ENCODE data around the gene SH3PXD2A. TPM values are rescaled to one million over a fixed set of nuclear protein-coding genes. Genes with fewer than 3 reads are reported as not detected.

The SH3PXD2A gene
- total RNA-seq, 1 donor from 2014 or later: 28.7 TPM

- DNase-seq (ENCODE audit: missing footprints) (no peak), ATAC-seq (no peak)
- intact Hi-C loops (cut with DNase I): no loop called here
Observed at GRCh38 chr10:103680869-103681236, 174.5 kb downstream of the SH3PXD2A start.

DNA sequence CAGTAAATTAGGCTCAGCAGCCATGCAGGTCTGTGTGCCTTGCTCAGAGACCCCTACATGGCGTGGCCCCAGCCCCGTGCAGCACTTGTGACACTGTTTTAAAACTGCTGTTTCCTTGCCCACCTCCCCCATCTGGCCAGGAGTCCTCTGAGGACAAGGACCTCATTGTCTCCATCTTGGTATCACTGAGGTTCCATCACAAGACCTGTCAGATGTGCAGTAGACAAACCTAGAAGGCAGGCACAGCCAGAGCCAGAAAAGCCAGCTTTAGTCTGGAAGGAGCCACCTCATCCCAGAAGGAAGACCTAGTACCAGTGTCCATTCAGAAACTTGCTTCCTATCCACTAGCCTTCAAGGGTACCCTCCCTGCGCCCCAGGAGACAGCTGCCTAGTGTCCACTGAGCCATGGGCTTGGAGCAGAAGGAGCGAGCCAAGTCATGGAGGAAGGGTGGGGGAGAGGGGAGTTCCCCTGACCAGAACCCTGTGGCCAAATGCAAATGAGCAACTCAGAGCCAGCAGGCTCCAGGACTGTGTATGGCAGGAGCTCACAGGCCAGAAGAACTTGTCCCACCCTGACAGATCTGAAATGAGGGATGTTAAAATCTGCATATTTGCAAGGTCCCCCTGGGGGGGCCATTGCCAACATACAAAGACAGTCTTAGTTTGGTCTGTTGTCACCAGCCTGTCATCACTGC lies 176.1 kb downstream of the SH3PXD2A start:
- DNase-seq (ENCODE audit: missing footprints) (no peak), ATAC-seq (no peak)
- intact Hi-C loops (cut with DNase I): no loop called here

DNA sequence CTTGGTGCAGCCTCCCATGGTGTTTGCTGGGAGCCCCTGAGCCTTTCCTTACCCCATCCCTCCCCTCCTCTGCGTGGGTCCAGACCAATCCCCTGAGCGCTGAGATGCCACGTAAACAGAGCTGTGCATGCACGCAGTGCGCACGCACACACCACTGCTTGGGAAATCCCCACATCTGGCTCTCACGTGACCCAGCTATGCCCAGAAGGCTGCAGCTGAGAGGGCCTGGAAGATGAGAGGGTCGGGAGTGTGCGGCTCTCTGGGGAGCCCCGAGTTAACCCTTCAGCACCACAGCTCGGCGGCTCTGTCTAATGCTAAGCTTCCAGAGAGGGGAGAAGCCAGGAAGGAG lies 177.2 kb downstream of the SH3PXD2A start:
- ATAC-seq (peak; percentile 87), DNase-seq (ENCODE audit: missing footprints) (peak; percentile 89)
- intact Hi-C loops (cut with DNase I): no loop called here

DNA sequence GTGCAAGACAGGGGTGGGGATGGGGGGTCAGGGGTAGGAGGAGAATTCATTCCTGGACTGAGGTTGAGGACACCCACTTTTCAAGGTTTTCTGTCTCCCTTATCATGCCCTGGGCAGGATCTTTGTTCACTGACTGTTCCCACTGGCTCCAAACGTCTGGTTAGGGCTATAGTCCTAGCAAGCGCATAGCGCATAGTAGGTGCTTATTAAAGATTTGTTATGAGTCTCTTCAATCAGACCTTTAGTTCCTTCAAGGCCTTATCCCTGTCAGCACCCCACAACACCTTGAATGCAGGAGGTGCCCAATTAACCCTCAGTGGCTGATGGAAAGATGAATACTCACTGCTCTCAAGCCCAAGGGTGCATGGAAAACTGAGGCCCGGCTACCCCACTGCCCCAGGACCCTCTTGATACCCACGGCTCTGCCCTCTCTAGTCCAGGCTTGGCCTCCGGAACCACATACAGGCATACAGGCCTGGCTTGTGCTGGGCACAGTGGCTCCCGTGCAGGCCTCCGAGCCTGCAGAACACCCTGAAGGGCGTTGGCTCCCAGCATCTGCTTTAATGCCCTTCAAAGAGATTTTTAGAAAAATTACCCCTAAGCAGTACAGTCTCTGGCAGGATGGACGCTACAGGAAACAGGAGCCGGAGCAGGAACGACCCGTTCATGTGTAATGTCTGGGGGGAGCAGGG lies 177.7 kb downstream of the SH3PXD2A start:
- ATAC-seq (no peak), DNase-seq (ENCODE audit: missing footprints) (no peak)
- intact Hi-C loops (cut with DNase I): no loop called here

DNA sequence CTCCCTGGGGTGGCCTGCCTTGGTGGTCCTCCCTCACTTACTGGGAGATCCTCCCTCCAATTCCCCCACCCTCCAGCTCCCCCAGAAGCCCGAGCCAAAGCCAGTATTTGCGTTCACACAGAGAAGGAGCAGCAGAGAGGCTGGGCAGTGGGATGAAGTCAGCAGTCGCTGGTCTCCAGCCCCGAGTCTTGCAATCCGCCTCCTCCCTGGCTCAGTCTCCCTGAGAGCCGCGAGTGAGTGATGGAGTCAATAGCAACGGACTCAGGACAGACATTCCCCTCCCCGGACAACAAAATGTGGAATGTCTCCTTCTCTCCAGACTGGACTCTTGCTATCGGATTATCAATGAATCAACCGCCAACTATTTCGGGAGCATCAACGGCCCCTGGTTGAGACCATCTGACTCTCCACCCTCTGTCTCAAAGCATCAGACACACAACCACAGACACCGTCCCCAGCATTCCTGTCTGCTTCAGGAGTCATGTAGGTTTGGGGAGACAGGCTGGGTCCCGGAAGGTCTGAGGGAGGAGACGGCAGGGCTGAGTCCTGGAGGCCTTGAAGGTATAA lies 178.4 kb downstream of the SH3PXD2A start:
- ATAC-seq (peak; percentile 53), DNase-seq (ENCODE audit: missing footprints) (no peak)
- intact Hi-C loops (cut with DNase I): no loop called here

- no peak for ATAC-seq
- no peak for DNase-seq (ENCODE audit: missing footprints)
- intact Hi-C loops (cut with DNase I): no loop called here
Observed at GRCh38 chr10:103676058-103676785, 179.2 kb downstream of the SH3PXD2A start.

- intact Hi-C loops (cut with DNase I): no loop called here
Observed at GRCh38 chr10:103673606-103674005, 181.8 kb downstream of the SH3PXD2A start.

DNA sequence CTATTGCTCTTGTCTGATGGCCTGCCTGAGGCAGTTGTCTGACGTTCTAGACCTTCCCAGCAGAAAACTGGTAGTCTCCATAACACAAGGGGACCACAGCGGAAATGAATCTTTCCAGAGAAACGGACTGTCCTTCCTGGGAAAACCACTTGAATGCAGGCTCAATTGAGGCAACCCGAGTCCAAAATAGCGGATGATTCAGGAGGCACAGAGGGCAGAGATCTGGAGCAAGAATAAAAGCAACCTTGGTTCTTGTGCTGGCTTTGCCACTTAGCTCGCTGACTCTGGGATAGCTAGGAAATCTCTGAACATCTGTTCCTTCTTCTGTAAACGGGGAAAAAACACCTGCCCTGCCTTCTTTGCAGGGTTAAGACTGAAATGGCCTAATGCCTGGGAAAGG lies 183.0 kb downstream of the SH3PXD2A start:
- ATAC-seq: no peak
- DNase-seq (ENCODE audit: missing footprints): no peak
- intact Hi-C loops (cut with DNase I): no loop called here

More at GRCh38 chr10:103673606-103674005, 181.8 kb downstream of the SH3PXD2A start:
- ATAC-seq (no peak), DNase-seq (ENCODE audit: missing footprints) (no peak)

DNA sequence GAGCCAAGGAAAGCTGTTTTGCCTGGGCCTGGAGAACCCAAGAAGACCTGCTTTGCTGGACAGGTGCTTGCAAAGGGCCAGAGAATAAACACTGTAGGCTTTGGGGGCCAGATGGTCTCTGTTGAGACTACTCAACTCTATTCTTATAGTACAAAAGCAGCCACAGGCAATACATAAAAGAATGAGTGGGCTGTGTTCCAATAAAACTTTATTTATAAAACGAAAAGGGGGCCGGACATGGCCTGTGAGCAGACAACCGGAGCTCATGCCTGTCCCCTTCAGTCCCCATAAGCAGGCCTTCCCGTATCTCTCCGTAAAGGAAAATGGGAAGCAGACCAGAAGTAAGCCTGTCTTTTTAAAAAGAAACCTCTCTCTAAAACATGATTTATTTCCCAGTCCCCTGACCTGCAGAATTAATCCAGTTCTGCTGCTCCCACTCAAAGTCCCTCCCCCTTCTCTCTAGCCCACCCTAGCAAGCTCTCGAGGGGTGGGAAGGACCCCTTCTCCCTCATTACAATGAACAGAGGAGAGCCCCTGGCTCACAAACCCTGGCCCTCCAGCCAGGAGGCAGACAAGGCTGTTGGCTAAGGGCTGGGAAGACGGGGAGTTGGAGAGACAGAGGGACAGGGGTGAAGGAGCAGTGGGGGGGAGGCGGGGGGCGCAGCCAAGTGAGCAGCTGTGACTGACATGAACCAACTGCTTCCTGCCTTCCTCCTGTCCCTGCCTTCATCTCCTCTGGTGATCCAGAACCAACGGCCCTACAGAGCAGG lies 184.1 kb downstream of the SH3PXD2A start:
- no peak for ATAC-seq
- intact Hi-C loops (cut with DNase I): no loop called here
- no peak for DNase-seq (ENCODE audit: missing footprints)

DNA sequence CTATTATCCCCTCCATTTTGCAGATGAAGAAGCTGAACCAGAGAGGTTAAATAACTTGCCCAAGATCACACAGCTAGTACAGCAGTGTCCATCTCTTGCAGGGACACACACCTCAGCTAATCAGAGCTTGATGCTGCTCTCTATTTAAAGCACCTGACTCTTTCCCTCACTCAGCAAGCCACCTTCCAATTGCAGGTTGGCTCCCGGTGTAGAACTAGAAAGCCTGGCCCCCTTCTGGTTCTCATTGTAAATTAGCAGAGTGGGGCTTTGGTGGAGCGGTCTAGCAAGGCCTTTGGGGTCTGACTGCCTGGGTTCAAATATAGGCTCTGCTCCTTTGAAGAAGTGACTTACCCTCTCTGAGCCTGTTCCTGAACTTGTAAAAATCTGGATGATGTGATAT lies 185.4 kb downstream of the SH3PXD2A start:
- no peak for ATAC-seq
- intact Hi-C loops (cut with DNase I): no loop called here
- no peak for DNase-seq (ENCODE audit: missing footprints)

DNA sequence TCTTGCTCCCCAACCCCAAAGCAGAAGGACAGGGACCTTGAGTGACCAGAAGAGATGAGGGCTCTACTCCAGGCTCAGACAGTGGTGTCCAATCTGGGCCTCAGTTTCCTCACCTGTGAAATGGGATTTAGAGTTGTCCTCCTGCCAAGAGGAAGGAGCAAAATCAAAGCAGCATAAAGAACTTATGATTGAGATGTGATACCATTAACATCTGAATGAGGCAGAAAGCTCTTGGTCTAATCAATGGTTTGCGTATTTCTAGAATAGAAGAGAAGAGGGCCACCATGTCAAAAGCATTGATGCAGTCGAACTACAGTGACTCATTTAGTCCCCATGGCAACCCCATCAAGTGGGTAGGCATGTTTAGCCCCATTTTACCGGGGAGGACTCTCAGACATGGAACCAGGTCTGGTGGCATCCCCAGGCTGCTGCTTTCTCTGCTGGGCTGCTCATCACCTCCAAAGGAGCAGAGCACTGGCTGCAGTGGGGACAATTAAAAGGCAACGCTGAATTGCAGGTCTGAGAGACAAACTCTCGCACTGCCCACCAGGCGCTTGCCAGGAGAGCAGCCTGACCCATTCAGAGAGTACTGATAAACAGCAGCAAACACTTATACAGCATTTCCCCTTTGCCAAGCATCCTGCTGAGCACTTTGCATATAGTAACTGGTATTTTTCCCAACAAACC lies 186.0 kb downstream of the SH3PXD2A start:
- no peak for ATAC-seq
- intact Hi-C loops (cut with DNase I): no loop called here
- DNase-seq (ENCODE audit: missing footprints): no peak

DNA sequence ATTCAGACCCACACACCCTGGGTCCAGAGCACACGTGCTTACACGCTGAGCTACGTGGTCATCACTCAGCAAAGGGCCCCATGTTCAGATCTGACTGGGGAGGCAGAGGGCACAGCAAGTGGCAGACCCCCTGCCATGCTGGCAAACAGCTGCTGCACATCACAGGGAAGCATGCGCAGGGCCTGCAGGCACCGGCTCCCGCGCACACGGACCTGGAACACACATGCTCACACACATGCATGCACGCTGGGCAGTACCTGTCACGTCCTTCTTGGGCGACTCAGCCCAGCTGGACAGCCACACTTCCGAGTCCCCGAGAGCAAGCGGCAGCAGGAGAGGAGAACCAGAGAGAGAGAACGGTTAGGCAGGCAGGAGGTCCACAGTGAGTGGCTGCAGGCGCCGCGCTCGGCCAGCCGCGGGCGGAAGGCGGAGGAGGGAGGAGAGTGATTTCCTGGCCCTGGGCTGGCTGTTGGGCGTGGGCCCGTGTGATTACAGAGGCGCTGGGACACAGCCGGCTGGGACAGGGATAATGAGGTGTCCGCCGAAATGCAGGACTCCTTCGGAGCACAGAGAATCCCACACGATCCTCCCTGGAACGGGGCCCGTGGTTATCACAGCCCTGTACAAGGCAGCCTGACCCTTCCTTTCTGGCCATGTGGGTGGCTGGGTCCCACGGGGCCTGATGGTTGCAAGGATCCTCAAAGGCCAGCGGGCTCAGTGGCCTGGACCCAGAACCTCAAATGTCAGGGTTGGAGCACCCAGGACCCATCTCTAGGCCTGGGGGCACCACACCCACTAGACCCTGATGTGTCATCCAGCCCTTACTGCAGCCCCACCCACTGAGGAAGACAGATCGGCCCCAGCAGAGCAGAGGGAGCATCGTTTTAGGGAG lies 186.8 kb downstream of the SH3PXD2A start:
- intact Hi-C loops (cut with DNase I): no loop called here
- ATAC-seq: peak; percentile 80
- DNase-seq (ENCODE audit: missing footprints): peak; percentile 91

- no peak for DNase-seq (ENCODE audit: missing footprints)
- intact Hi-C loops (cut with DNase I): no loop called here
- ATAC-seq: no peak
Observed at GRCh38 chr10:103667356-103667755, 188.0 kb downstream of the SH3PXD2A start.

DNA sequence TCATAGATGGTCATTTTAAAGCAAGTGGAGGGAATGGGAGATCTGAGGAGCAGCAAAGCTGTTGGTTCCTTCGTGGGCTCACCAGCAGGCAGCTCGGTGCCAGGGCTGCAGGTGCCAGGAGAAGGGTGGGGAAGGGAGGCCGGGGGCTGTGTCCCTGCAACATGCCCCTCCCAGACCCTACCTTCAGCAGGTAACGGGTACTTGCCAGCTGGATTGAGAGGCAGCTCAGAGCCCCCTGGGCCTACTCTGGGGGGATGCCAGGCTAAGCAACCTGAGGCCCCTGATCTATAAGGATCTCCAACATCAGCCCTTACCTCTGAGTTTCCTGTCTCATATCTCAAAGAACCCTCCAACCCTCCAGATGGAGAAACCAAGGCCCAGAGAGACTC lies 188.6 kb downstream of the SH3PXD2A start:
- ATAC-seq (no peak), DNase-seq (ENCODE audit: missing footprints) (no peak)
- intact Hi-C loops (cut with DNase I): no loop called here

GRCh38 chr10:103666087-103666761 lies 189.2 kb downstream of the SH3PXD2A start:
- intact Hi-C loops (cut with DNase I): no loop called here
- DNase-seq (ENCODE audit: missing footprints) (no peak), ATAC-seq (no peak)

- ATAC-seq (peak; percentile 41), DNase-seq (ENCODE audit: missing footprints) (no peak)
- intact Hi-C loops (cut with DNase I): no loop called here
Observed at GRCh38 chr10:103665162-103665889, 190.1 kb downstream of the SH3PXD2A start.

Measured in Right ventricle myocardium inferior (tissue), 1 donor.